Hepatocyte (in vitro differentiated cells): ENCODE results near the gene DIDO1.

Source experiments
- CTCF ChIP-seq: fragments of 200-600 bp; sonication (generic); IDR thresholded peaks from 2 replicates; pipeline ENCODE4 v1.5.1; 2016; ENCODE audit warnings: antibody characterized with exemption, mild to moderate bottlenecking; ENCODE audit not compliant: poor library complexity
- EZH2phosphoT487 ChIP-seq: fragments of 200-600 bp; sonication (generic); IDR thresholded peaks from one replicate; pipeline ENCODE4 v1.6.1; 2018; ENCODE audit warnings: antibody characterized with exemption, mild to moderate bottlenecking, low read depth, moderate library complexity; ENCODE audit not compliant: unreplicated experiment, severe bottlenecking

GRCh38 chr20:62875419-62876361 lies 50.6 kb downstream of the DIDO1 start:
- peak; percentile 45 for TF ChIP-seq CTCF
- no peak for TF ChIP-seq EZH2phosphoT487
